Osteocyte (in vitro differentiated cells): ENCODE results near the gene ETV3. TPM values are rescaled to one million over a fixed set of nuclear protein-coding genes. Genes with fewer than 3 reads are reported as not detected.

Experiments used
- DNase-seq: peaks from one replicate; pipeline ENCODE4 v3.0.0; 2021; ENCODE audit warnings: mixed read lengths; ENCODE audit not compliant: unreplicated experiment; ENCODE audit errors: extremely low spot score
- H3K27ac Mint-ChIP-seq: one replicate; pipeline ENCODE4 v1.8.0; 2021; ENCODE audit warnings: mild to moderate bottlenecking, mixed read lengths; ENCODE audit not compliant: unreplicated experiment
- H3K27me3 Mint-ChIP-seq: one replicate; pipeline ENCODE4 v1.8.0; 2021; ENCODE audit warnings: mixed read lengths; ENCODE audit not compliant: unreplicated experiment
- H3K36me3 Mint-ChIP-seq: one replicate; pipeline ENCODE4 v1.8.0; 2021; ENCODE audit warnings: mixed read lengths; ENCODE audit not compliant: unreplicated experiment
- H3K4me1 Mint-ChIP-seq: one replicate; pipeline ENCODE4 v1.8.0; 2021; ENCODE audit warnings: mixed read lengths; ENCODE audit not compliant: unreplicated experiment
- H3K4me3 Mint-ChIP-seq: one replicate; pipeline ENCODE4 v1.8.0; 2021; ENCODE audit warnings: mild to moderate bottlenecking, moderate library complexity, mixed read lengths; ENCODE audit not compliant: unreplicated experiment
- H3K9me3 Mint-ChIP-seq: one replicate; pipeline ENCODE4 v1.8.0; 2021; ENCODE audit warnings: mixed read lengths; ENCODE audit not compliant: unreplicated experiment
- total RNA-seq: library from RNA; stranded (reverse); gene quantifications from 2 replicates; pipeline ENCODE4 v1.2.1, GENCODE V29; 2021
- TF ChIP-seq, protein P1 (sequence below): fragments of 200-600 bp; sonication (generic); IDR thresholded peaks from 2 replicates; pipeline ENCODE4 v1.5.0; 2021; ENCODE audit warnings: antibody characterized with exemption, mild to moderate bottlenecking, moderate library complexity

Gene ETV3
- total RNA-seq, 1 donor from 2014 or later: 28.5 TPM

DNA sequence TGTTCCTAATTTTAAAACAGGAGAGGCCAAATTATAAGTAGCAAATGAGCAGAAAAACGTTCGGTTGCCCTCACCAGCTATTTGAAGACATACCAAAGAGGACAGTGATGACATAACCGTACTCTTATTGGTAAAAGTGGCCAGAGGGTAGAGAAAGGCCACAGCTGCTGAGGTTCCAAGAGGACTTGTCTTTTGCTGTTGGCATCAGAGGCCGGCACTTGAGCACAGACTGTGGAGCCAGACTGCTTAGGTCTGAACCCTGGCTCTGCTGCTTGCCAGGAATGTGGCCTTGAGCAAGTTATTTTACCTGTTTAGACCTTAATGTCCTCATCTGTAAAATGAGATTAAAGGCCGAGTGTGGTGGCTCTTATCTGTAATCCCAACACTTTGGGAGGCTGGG lies 53.5 kb downstream of the ETV3 start:
- Mint-ChIP-seq H3K36me3 (no peaks in the 10 kb centered on the region), H3K9me3 (no peaks in the 10 kb centered on the region), H3K4me1 (no peaks in the 10 kb centered on the region), H3K27me3 (peaks cover 17% of the 10 kb centered on the region), H3K4me3 (no peak overlapping the region), H3K27ac (no peak overlapping the region)
- TF ChIP-seq, protein P1, sequence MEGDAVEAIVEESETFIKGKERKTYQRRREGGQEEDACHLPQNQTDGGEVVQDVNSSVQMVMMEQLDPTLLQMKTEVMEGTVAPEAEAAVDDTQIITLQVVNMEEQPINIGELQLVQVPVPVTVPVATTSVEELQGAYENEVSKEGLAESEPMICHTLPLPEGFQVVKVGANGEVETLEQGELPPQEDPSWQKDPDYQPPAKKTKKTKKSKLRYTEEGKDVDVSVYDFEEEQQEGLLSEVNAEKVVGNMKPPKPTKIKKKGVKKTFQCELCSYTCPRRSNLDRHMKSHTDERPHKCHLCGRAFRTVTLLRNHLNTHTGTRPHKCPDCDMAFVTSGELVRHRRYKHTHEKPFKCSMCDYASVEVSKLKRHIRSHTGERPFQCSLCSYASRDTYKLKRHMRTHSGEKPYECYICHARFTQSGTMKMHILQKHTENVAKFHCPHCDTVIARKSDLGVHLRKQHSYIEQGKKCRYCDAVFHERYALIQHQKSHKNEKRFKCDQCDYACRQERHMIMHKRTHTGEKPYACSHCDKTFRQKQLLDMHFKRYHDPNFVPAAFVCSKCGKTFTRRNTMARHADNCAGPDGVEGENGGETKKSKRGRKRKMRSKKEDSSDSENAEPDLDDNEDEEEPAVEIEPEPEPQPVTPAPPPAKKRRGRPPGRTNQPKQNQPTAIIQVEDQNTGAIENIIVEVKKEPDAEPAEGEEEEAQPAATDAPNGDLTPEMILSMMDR: no peak
- no peak for DNase-seq

DNA sequence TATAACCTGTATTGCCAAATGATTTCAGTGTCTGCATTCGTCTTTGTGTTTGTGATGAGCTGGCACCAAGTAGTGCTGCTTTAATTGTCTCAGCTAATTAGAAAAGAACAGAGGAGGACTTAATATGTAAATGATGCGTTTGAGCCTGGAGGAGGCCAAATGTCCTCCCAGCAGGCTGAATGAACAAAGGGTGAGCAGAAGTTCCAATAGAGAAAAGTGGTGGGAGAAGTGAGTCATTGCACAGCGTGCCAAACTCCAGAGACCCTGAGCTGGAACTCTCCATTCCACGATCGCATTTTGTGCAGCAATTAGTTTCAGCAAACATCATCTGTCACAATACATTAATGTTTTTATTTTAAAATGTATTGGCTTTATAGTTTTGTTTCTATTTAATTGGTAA lies 56.5 kb downstream of the ETV3 start:
- Mint-ChIP-seq H3K27me3 (peaks cover 27% of the 10 kb centered on the region), H3K9me3 (no peaks in the 10 kb centered on the region), H3K4me3 (no peak overlapping the region), H3K36me3 (no peaks in the 10 kb centered on the region), H3K4me1 (no peaks in the 10 kb centered on the region), H3K27ac (no peak overlapping the region)
- DNase-seq: peak; percentile 54
- TF ChIP-seq, protein P1: no peak

DNA sequence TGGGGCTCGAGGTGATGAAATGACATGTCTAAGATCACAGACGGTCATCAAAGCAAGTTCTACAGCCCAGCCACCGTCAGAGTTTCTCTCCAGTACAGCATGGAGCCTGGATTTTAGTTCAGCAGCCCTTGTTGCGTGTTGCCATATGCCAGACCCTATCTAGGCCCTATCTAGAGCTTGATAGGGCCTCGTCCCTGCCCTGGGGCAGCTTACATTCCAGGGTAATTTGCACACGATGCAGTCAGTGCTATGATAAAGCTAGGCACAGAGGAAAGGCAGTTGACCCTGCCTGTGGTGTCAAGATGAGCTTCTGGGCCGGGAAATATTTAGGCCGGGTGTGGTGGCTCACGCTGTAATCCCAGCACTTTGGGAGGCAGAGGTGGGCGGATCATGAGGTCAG lies 57.5 kb downstream of the ETV3 start:
- no peaks in the 10 kb centered on the region for H3K36me3 Mint-ChIP-seq
- no peak for DNase-seq

DNA sequence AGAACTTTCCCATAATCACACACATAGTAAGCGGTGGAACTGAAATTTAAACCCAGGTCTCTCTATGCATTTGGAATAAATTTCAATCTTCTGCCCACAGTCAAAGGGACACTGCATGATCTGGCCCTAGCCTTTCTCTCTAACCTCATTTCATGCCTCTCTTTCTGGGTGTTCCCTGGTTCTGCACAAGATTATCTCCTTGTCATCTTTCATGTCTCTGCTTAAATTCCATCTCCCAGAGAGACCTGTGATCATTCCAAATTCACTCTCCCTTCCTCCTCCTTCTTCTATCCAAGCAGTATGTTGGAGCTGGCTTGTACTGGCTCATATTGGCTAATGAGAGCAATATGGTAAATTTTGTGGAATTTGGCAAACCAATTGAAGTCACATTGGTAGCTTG lies 60.8 kb downstream of the ETV3 start:
- Mint-ChIP-seq H3K9me3 (no peaks in the 10 kb centered on the region), H3K4me3 (no peak overlapping the region), H3K27ac (no peak overlapping the region), H3K27me3 (peaks cover 29% of the 10 kb centered on the region), H3K36me3 (no peaks in the 10 kb centered on the region), H3K4me1 (no peaks in the 10 kb centered on the region)
- DNase-seq: no peak
- TF ChIP-seq, protein P1: no peak

More for the DNA sequence above, 57.5 kb downstream of the ETV3 start:
- TF ChIP-seq, protein P1: no peak
- Mint-ChIP-seq H3K27ac (no peak overlapping the region), H3K4me1 (no peaks in the 10 kb centered on the region), H3K4me3 (no peak overlapping the region), H3K9me3 (no peaks in the 10 kb centered on the region), H3K27me3 (peaks cover 32% of the 10 kb centered on the region)

DNA sequence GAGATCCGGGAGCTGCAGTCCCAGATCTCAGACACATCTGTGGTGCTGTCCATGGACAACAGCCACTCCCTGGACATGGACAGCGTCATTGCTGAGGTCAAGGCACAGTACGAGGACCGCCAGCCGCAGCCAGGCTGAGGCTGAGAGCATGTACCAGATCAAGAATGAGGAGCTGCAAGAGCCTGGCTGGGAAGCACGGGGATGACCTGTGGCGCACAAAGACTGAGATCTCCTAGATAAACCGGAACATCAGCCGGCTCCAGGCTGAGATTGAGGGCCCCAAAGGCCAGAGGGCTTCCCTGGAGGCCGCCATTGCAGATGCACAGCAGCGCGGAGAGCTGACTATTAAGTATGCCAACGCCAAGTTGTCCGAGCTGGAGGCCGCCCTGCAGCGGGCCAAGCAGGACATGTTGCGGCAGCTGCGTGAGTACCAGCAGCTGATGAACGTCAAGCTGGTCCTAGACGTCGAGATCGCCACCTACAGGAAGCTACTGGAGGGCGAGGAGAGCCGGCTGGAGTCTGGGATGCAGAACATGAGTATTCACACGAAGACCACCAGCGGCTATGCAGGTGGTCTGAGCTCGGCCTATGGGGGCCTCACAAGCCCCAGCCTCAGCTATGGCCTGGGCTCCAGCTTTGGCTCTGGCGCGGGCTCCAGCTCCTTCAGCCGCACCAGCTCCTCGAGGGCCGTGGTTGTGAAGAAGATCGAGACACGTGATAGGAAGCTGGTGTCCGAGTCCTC lies 64.1 kb downstream of the ETV3 start:
- H3K4me3 Mint-ChIP-seq: no peak overlapping the region
- no peak overlapping the region for H3K27ac Mint-ChIP-seq
- TF ChIP-seq, protein P1: peak; percentile 57
- H3K36me3 Mint-ChIP-seq: no peaks in the 10 kb centered on the region
- H3K9me3 Mint-ChIP-seq: no peaks in the 10 kb centered on the region
- no peak for DNase-seq
- H3K4me1 Mint-ChIP-seq: no peaks in the 10 kb centered on the region
- H3K27me3 Mint-ChIP-seq: peaks cover 27% of the 10 kb centered on the region

Other genes with a start within 250 kb of the ETV3 start
- gene PEAR1, start 244.7 kb downstream of the ETV3 start, total RNA-seq: 27.4 and 28.2 TPM in 2 replicates
- 0.18 and 0.35 TPM in 2 replicates for gene LRRC71, start 217.8 kb downstream of the ETV3 start, total RNA-seq
- 42.2 and 42.7 TPM in 2 replicates for gene ARHGEF11, start 92.7 kb downstream of the ETV3 start, total RNA-seq
- gene ETV3L, start 38.6 kb downstream of the ETV3 start, total RNA-seq: not detected in 2 replicates